Skin of body (tissue), 2 donors: Measurements from ENCODE around the gene PNPLA1. TPM values are rescaled to one million over a fixed set of nuclear protein-coding genes. Genes with fewer than 3 reads are reported as not detected.

Experiments
- DNase-seq: peaks from one replicate; lab custom pipeline; 2025; lab: John Stamatoyannopoulos, UW
- total RNA-seq: library from RNA; depleted of rRNA; stranded (reverse); fragments of >200 nt; gene quantifications from one replicate; pipeline ENCODE4 v1.2.3, GENCODE V29; 2014

PNPLA1 gene
- total RNA-seq, 1 donor from 2014 or later, result 4.2 TPM

DNA sequence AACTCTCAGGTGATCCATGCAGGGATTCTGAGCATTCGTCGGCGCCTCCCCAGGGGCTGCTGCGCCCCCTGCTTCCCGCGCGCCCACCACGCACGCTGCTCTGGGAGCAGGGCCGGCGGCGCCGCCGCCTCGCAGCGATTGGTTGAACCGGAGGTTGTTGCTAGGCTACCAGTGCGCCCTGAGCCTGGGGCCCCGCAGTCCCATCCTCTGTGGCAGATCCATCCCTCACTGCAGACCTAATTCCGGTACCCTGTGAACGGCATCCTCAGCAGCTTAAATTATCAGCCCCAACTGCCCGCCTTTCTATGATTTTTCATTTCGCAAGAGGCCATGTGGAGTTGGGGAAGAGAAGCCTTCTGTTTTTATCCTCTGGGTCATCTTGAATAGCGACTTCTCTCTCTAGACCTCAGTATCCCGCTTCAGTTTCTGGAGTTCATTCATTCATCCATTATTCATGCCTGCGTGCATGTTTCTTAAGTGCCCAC, 15.4 kb downstream of the PNPLA1 start:
- DNase-seq, result no peak

DNA sequence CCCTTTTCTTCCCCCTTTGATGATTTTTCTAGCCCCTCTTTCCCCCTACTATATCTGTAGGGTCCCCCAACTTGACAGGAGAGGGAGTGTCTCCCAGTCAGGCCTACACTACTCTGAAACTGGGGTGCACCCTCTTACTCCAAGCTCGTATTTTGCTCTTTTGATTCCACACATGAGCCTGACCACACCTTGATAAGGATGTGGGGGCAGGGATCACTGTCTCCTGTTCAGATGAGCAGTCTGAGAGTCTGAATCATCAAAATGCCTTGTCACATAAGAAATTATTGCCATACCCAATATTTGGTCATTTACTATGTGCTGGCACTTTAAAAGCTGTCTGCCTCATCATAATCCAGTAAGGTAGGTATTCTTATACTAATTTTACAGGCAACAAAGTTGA, 15.9 kb downstream of the PNPLA1 start:
- no peak for DNase-seq

DNA sequence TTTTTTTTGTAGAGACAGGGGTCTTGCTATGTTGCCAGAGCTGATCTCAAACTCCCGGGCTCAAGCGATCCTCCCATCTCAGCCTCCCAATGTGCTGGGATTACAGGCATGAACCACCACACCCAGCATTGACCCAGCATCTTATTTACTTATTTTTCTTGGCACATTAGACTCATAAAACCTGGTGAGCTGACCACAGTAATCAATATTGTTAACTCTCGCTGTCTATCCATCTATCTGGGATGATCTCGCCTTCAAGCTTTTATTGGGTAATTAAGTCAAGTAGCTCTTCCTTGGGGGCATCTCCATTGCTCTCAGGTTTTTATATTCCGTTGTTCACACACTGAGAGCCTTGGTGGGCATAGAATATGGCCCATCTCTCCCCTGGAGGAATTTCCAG, 17.0 kb downstream of the PNPLA1 start:
- DNase-seq, result no peak

DNA sequence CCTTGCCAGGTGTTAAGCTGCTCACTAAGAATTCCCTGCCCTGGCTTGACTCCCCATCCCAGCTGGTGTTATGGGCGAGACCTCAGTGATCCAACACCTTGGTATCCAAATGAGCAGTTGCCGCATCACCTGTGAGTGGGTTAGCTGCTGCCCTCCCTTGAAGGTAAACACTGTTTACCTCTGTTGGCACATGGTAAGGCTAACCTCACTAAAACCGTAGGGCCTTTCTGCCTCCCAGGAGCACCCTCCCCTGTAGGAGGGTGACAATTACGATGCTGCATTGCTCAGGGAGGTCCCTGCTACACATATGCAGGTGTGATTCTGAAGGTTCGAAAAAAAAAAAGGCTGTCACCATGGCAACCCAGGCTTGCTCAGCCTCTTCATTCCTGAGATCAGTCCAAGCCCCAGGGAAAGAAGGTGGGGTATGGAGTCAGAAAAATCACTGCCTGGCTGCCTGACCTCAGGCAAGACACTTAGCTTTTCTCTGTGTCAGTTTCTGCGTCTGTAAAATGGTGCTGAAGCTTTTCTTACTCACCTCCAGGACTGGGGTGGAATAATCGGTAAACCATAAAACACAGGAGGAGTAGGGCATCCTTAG, 19.5 kb downstream of the PNPLA1 start:
- DNase-seq, result no peak

DNA sequence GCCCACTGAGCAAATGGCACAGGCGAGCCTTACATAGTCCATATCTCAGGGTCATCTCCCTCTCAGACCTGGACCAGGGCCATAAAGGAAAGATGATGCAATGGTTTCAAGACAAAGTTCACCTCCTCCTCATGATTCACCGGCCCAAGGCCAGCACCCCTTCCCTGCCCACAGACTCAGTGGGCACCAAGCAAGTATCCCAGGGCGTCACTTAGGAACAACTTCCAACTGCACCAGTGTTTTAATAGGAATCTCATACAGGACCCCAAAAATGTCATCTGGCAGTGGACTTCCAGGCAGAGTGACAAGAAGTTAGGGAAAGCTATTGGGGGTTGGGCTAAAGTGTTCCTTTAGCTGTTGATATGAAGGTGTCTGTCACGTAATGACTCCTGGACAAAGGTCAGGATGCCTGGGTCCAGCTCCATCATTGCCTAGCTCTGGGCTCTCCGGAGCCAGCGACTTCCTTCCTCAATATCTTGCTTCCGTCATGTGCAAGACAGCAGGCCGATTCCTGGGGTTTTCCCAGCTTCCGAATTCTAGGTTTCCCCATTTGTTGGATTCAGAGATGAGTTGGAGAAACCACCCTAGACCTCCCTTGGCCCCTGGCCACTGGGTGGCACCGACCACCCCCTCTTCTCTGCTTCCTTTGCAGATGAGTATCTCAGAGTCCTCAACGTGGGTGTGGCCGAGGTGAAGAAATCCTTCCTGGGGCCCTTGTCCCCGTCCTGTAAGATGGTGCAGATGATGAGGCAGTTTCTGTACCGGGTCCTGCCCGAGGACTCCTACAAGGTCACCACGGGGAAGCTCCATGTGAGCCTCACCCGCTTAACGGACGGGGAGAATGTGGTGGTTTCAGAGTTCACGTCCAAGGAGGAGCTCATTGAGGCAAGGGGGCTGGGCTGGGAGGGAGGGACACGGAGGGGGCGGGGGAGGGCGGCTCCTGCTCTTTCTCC, 21.1 kb downstream of the PNPLA1 start:
- no peak for DNase-seq

DNA sequence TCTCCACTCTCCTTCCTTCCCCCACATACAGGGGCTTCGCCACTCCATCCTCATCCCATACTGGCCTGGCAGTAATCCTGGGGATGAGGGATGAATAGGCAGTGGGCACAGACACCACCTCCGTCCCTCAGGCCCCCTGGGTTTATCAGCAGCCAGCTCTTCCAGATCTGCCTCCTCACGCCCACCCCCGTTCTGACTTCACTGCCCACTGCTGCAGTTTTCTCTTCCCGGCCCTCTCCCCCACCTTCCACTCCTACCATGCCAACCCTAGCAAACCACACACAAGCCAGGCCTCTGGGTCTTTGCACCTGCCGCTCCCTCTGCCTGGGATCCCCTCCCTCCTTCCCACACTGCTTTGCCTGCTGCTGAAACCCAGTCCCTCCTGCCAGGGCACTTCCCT, 22.3 kb downstream of the PNPLA1 start:
- DNase-seq, result no peak

DNA sequence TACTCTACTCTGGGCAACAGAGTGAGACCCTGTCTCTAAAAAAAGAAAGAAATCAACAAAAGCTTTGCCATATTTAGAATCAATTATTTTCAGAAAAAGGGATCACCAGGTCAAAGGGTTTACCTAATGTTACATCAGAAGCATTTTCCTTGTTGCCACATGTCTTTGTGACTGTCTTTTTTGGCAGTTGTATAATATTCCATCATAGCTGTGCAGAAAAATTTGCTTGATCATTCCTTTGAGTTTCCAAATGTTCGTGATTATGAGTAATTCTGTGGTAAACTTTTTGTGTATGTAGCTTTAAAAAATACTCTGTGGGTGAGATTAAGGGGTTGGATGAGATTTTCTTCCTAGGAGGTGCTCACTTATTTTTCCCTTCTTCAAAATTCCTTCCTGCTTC, 26.4 kb downstream of the PNPLA1 start:
- DNase-seq, result no peak

DNA sequence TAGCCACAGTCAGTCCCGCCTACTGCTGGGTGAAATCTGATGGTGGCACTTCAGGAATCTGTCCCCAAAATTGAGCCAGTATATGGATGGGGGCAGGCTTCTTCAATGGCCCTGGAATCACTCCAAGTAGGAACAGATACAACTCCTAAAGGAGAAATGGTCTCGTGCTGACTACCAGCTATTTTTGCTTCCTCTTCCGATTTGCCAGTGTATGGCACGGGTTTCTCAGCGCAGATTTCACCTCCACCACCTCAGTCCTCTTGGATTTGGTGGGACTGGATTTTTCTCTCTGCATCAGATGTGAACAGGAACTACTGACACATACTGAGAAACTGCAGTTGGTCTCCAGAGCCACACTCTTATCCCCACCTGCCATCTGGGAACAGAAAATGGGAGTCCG, 27.2 kb downstream of the PNPLA1 start:
- no peak for DNase-seq

DNA sequence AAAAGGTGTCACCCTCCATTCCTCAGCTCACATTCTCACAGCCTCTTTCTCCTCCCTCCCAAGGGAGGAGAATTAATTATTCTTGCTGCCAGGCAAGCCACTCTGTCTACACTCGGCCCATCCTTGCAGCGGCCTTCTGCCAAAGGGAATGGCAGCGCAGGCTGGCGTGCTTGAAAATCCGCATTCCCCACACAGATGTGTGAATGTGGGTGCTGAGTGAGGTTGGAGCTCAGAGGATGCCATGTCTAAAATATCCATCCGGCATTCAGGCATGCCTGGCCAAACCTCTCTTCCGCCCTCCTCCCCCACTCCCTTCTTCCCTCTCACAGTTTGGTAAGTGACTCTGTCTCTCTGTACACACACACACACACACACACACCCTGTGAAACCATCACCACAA, 27.7 kb downstream of the PNPLA1 start:
- DNase-seq, result no peak

DNA sequence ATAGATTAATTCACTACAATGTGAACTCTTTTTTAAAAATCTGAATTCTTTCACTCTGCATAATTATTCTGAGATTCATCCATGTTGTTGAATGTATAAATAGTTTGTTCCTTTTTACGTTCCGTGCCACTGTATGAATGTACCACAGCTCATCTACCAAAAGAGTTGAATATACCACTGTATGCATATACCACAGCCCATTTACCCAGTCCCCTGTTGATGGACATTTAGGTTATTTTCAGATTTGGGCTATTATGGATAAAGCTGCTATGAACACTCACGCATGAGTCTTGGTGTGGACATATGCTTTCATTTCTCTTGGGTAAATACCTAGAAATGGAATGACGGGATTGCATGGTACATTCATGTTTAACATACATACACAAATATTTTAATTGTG, 28.2 kb downstream of the PNPLA1 start:
- DNase-seq, result no peak

DNA sequence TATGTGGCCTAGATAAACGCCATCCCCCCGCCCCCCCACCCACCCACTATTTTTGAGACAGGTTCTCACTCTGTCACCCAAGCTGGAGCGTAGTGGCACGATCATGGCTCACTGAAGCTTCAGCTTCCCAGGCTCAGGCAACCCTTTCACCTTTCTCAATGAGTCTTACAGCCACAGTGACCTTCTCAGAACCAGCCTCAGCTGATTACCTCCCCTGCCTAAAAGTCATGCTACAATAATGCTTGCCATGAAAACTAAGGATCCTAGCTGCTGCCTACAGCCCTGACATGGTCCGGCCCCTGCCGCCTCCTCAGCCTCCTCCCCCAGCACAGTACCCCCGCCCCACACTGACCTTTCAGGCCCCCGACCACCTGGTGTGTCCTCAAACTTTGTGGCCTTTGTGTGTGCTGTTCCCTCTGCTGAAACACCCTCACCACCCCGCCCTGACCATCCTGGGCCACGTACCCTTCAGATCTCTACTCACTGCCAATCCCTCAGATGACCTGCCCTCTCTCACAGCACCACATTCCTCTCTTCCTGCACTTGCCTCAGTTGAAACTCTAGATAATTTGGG, 31.3 kb downstream of the PNPLA1 start:
- no peak for DNase-seq

DNA sequence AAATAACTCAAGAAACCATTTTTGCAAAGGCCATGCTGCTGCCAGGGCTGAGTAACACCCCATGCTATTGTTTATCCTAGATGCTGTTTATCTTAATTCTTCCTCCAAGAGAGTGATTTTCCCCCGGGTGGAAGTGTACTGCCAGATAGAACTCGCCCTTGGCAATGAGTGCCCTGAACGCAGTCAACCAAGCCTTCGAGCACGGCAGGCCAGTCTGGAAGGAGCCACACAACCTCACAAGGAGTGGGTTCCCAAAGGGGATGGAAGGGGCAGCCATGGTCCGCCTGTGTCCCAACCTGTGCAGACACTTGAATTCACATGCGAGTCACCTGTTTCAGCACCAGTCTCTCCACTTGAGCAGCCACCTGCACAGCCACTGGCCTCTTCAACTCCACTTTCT, 31.9 kb downstream of the PNPLA1 start:
- DNase-seq, result no peak

DNA sequence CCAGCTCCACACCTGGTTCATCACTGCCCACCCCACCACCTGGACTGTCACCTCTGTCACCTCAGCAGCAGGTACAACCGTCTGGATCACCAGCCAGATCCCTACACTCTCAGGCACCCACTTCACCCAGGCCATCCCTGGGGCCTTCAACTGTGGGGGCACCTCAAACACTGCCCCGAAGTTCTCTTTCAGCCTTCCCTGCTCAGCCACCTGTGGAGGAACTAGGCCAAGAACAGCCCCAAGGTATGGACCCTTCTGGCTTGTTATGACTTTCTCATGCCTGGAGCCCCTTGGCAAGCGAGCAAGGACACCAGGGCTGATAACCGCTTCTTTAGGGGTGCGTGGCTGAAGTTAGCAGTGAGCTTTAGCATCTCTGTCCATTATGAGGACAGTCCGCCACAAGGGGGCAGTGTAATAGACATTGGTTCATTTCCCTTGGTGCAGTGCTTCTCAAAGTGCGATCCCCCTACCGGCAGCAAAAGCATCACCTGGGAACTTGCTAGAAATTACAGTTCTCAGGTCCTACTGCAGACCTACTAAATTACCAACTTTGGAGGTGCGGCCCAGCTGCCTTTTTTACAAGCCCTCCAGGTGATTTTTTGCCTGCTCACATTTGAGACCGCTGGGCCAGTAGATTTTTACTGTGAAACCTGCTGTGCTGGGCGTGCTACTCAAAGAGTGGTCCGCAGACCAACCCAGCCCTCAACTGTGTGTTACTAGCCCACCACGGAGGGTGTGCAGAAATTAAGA, 32.5 kb downstream of the PNPLA1 start:
- DNase-seq, result peak; percentile 51

DNA sequence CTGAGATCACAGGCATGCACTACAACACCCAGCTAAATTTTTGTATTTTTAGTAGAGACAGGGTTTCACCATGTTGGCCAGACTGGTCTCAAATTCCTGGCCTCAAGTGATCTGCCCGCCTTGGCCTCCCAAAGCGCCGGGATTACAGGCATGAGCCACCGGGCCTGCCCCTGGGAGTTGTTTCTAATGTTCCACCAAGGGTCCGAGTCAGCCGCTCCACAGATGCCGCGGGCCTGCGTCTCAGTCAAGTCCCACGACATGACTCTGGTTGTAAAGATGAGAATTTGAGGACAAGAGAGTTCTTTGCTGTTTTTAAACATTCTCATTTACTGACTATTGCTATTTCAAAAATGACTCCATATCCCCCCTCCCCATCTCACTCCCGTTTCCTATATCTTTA, 36.0 kb downstream of the PNPLA1 start:
- DNase-seq, result no peak

DNA sequence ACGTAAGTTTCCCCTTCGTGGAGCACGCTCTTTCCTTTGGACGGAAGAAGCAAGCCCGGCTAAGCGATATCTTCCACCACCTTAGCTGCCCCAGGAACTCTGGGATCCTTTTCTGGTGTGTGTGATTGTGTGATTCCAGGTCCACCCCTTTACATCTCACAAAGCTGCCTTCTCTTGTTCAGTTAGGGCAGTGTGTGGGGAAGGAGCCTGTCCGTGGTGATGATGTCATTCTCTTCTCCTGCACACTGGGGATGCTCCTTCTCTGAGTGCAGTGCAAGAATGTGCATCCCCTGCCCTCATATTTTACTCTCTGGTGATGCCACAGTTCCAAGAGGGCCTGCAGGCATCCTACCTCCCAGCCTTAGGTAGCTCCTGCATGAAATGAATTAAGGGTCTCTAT, 36.5 kb downstream of the PNPLA1 start:
- no peak for DNase-seq

DNA sequence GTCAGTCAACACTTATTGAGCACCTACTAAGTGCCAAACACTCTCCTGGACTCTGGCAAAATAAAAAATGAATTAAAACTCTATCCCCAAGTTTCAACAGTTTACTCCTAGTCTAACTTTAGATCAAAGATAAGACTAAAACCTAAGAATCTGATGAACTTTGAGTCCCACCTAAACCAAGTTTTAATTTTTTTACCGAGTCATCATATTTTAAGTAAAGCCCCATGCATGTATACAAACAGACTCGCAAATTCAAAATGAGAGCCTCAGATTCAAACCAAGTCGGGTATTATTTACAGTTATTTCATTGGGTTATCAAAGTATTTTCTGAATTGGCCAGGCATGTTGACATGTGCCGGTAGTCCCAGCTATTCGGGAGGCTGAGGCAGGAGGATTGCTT, 38.7 kb downstream of the PNPLA1 start:
- DNase-seq, result no peak

DNA sequence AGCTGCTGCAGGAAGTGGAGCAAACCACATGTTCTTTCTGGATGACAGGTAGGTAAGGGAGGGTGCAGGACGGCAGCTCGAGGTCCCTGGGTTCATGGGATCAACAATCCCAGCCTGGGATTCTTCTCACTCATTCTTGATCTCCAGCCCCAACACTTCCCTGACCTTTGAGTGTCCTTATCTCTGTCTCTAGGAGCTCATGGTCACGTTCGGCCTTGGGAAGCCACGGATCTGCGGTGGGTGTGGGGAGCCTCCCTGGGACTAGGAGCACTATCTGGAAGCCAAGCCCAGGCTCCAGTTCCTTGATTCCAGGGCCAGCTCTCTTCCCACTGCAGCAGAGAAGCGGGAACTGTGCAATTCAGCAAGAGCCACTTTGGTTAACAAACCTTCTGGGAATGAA, 39.3 kb downstream of the PNPLA1 start:
- DNase-seq, result no peak

DNA sequence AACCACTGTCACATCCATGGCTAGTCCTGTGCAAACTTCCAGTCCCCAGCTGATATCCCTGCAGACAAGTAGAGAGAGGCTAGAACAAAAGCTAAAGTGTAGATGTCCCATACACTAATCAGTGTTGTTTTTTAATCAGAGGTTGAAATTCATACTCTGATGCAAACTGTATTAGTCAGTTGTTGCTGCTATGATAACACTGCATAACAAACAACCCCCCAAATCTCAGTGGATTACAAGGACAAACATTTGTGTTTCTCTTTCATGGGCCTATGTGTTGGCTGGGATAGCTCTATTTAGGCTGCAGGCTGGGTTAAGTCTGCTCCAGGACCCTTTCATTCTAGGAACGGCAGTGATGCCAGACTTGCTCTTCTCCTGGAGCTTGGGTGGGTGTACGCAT, 40.0 kb downstream of the PNPLA1 start:
- no peak for DNase-seq

DNA sequence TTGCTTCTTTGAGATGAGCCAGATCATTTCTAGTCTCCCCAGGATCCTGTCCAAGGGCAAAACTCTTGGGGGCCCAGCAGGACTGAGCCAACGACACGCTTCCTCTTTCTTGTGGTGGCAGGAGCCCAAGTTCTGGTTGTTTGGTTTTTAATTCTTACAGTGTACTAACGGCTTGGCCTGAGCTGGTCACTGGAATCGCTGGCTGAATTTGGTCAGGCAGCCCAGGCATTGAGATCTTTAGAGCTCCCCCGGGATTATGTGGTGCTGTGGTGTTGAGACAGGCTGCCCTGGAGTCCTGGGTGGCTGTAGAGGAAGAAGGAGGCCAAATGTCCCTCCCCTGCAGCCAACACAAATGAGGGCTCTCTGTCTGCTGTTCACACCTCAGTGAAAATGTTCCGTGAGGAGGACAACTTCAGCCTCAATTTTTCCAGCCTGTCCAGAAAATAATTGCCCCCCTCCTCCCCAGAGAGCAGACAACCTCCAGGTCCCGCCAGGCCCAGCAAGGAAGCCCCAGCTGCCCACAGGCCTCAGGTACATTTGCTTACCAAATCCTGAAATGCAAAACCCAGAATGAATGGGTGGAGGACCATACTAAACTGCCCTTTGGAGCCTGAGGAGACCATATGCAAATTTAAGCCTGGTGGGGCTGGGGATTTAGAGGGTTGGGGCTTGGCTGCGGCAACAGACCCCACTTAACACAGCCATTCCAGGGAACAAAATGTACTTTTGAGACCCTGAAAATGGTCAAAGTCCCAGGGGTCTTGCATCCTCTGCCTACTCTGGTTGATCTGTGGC, 43.2 kb downstream of the PNPLA1 start:
- DNase-seq, result no peak

DNA sequence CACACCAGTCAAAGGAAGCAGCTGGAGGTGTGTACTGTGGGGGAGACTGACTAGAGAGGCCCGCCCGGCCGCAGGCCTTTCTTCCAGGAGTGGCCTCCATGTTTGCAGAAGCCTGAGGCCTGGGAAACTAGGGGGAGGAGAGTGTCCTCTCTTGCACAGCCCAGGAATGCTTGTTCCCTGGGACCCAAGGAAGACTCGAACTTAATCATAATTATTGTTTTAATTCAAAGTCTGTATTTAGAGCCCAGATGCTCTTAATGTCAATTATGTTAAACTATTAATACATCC, 43.7 kb downstream of the PNPLA1 start:
- DNase-seq, result no peak
